SK-N-SH (cell line): ENCODE results near the gene PPHLN1. TPM values are rescaled to one million over a fixed set of nuclear protein-coding genes. Genes with fewer than 3 reads are reported as not detected.

Source experiments
- CTCF ChIA-PET: fragments of 300-600, 350-600 bp; formaldehyde crosslinking; extraction: SDS; loops from one replicate; lab custom pipeline; 2021; lab: Yijun Ruan, JAX
- POLR2A ChIA-PET: fragments of 350-600 bp; sonication (Branson Sonifier 250); formaldehyde crosslinking; extraction: SDS; loops from one replicate; lab custom pipeline; 2020; ENCODE audit warnings: antibody characterized with exemption, inconsistent platforms; lab: Yijun Ruan, JAX
- DNase-seq: peaks from one replicate; pipeline ENCODE4 v3.0.0; 2012
- H2AFZ ChIP-seq: fragments of 200-600 bp; sonication (generic); 2 replicates; pipeline ENCODE4 v1.8.1; 2016; ENCODE audit warnings: antibody characterized with exemption, mild to moderate bottlenecking, low read depth
- H3F3A ChIP-seq: fragments of 200-600 bp; sonication (generic); replicated peaks from 2 replicates; pipeline ENCODE3; 2016; ENCODE audit warnings: antibody characterized with exemption, mild to moderate bottlenecking; ENCODE audit not compliant: insufficient read depth
- H3K27ac ChIP-seq, 2 experiments: fragments of 200-500 bp in 1 of 2; fragments of 200-600 bp in 1 of 2; sonication (Bioruptor generic) in 1 of 2; sonication (generic), shearing (Covaris generic) in 1 of 2; 2 replicates each; pipeline versions ENCODE4 v1.5.1 to v1.6.1; 2014 to 2016; ENCODE audit warnings: low read depth in 2 of 2, inconsistent platforms in 1 of 2, low read length in 1 of 2, mild to moderate bottlenecking in 1 of 2, mixed read lengths in 1 of 2
- H3K27me3 ChIP-seq: fragments of 200-600 bp; sonication (generic), shearing (Covaris generic); 2 replicates; pipeline ENCODE4 v1.6.1; 2016; ENCODE audit warnings: mixed run types; ENCODE audit not compliant: insufficient read depth
- H3K36me3 ChIP-seq, 2 experiments: fragments of 200-500 bp in 1 of 2; fragments of 200-600 bp in 1 of 2; sonication (Bioruptor generic) in 1 of 2; sonication (generic) in 1 of 2; replicated peaks in 1 of 2; 2 replicates each; pipeline versions ENCODE3 to v1.5.1; 2014 to 2016; ENCODE audit warnings: low read length in 1 of 2, mild to moderate bottlenecking in 1 of 2; ENCODE audit not compliant: insufficient read depth in 2 of 2, control insufficient read depth in 1 of 2
- H3K4me1 ChIP-seq, 2 experiments: fragments of 200-500 bp in 1 of 2; fragments of 200-600 bp in 1 of 2; sonication (Bioruptor generic) in 1 of 2; sonication (generic), shearing (Covaris generic) in 1 of 2; 2 replicates each; pipeline versions ENCODE4 v1.5.1 to v1.6.1; 2014 to 2016; ENCODE audit warnings: low read depth in 1 of 2, low read length in 1 of 2, mixed run types in 1 of 2; ENCODE audit not compliant: insufficient read depth in 2 of 2, control insufficient read depth in 1 of 2
- H3K4me2 ChIP-seq: fragments of 200-600 bp; sonication (generic), shearing (Covaris generic); 2 replicates; pipeline ENCODE4 v1.6.1; 2017; ENCODE audit warnings: mixed run types
- H3K4me3 ChIP-seq, 2 experiments: fragments of 200-500 bp in 1 of 2; fragments of 200-600 bp in 1 of 2; sonication (Bioruptor generic) in 1 of 2; sonication (generic), shearing (Covaris generic) in 1 of 2; 2 replicates each; pipeline versions ENCODE4 v1.5.1 to v1.8.1; 2014 to 2016; ENCODE audit warnings: low read depth in 2 of 2, inconsistent platforms in 1 of 2, low read length in 1 of 2, mild to moderate bottlenecking in 1 of 2, mixed read lengths in 1 of 2, moderate library complexity in 1 of 2
- H3K79me2 ChIP-seq: fragments of 200-600 bp; sonication (generic); 2 replicates; pipeline ENCODE4 v1.8.1; 2017; ENCODE audit warnings: mild to moderate bottlenecking; ENCODE audit not compliant: insufficient read depth
- H3K9ac ChIP-seq: fragments of 200-600 bp; sonication (generic); 2 replicates; pipeline ENCODE4 v1.6.1; 2017; ENCODE audit warnings: mixed run types
- H3K9me2 ChIP-seq: fragments of 200-600 bp; sonication (generic); 2 replicates; pipeline ENCODE4 v1.6.1; 2017; ENCODE audit warnings: mixed run types
- H3K9me3 ChIP-seq: fragments of 200-600 bp; sonication (generic); 2 replicates; pipeline ENCODE4 v1.6.1; 2017; ENCODE audit warnings: mixed run types, mild to moderate bottlenecking, moderate library complexity
- H4K20me1 ChIP-seq: fragments of 200-600 bp; sonication (generic); 2 replicates; pipeline ENCODE4 v1.6.1; 2017; ENCODE audit warnings: mild to moderate bottlenecking, mixed run types; ENCODE audit not compliant: insufficient read depth
- ELF1 ChIP-seq: IDR thresholded peaks from 2 replicates; pipeline ENCODE4 v1.4.0; 2012
- FOSL2 ChIP-seq: IDR thresholded peaks from 2 replicates; pipeline ENCODE4 v1.4.0; 2012; ENCODE audit warnings: low read depth, mild to moderate bottlenecking, moderate library complexity, borderline replicate concordance
- FOXJ3 ChIP-seq: sonication (generic); formaldehyde crosslinking; IDR thresholded peaks from 2 replicates; pipeline ENCODE4 v1.5.1; 2020; ENCODE audit warnings: mild to moderate bottlenecking, missing genetic modification reagents
- FOXM1 ChIP-seq: IDR thresholded peaks from 2 replicates; pipeline ENCODE4 v1.4.0; 2012; ENCODE audit warnings: low read depth, mild to moderate bottlenecking
- GABPA ChIP-seq: IDR thresholded peaks from 2 replicates; pipeline ENCODE4 v1.4.0; 2012; ENCODE audit warnings: low read depth, mild to moderate bottlenecking
- MAX ChIP-seq: IDR thresholded peaks from 2 replicates; pipeline ENCODE4 v1.4.0; 2012; ENCODE audit warnings: low read depth
- MEF2A ChIP-seq: IDR thresholded peaks from 2 replicates; pipeline ENCODE4 v1.4.0; 2012; ENCODE audit warnings: low read depth, borderline replicate concordance
- NFIC ChIP-seq: IDR thresholded peaks from 2 replicates; pipeline ENCODE4 v1.4.0; 2012; ENCODE audit warnings: borderline replicate concordance
- NRF1 ChIP-seq: IDR thresholded peaks from 2 replicates; pipeline ENCODE4 v1.6.1; 2012; ENCODE audit warnings: low read depth, mild to moderate bottlenecking, low read length
- POLR2AphosphoS5 ChIP-seq: IDR thresholded peaks from 2 replicates; pipeline ENCODE4 v1.6.1; 2012; ENCODE audit warnings: low read depth, low read length
- RFX5 ChIP-seq: IDR thresholded peaks from 2 replicates; pipeline ENCODE4 v1.6.1; 2012; ENCODE audit warnings: mild to moderate bottlenecking, improper control_type of control experiment, low read length
- TAF1 ChIP-seq: IDR thresholded peaks from 2 replicates; pipeline ENCODE4 v1.6.1; 2012; ENCODE audit warnings: low read depth, mild to moderate bottlenecking, low read length, moderate library complexity, borderline replicate concordance
- TEAD4 ChIP-seq: IDR thresholded peaks from 2 replicates; pipeline ENCODE4 v1.4.0; 2012; ENCODE audit warnings: mild to moderate bottlenecking, borderline replicate concordance; ENCODE audit not compliant: insufficient read depth
- USF1 ChIP-seq: IDR thresholded peaks from 2 replicates; pipeline ENCODE4 v1.4.0; 2012; ENCODE audit warnings: low read depth, borderline replicate concordance
- WGBS: methylation state at CpG from one replicate; pipeline ENCODE4 v1.1.6; 2017; ENCODE audit warnings: low lambda C conversion rate; 5-methylcytosine and 5-hydroxymethylcytosine counted together
- polyA plus RNA-seq, 3 experiments: library from polyadenylated mRNA; depleted of rRNA; stranded (reverse); fragments of >200 nt; gene quantifications; 2 replicates each; pipeline ENCODE4 v1.2.3, GENCODE V29; 2012
- TF ChIP-seq, protein P1 (sequence below): fragments of 150-350 bp; IDR thresholded peaks from 2 replicates; pipeline ENCODE4 v1.6.1; 2017; ENCODE audit warnings: antibody characterized with exemption, low read length, low read depth, borderline replicate concordance
- TF ChIP-seq, protein P2 (sequence below): fragments of 150-350 bp; IDR thresholded peaks from 2 replicates; pipeline ENCODE4 v1.6.1; 2016; ENCODE audit warnings: mild to moderate bottlenecking, low read depth, low read length
- TF ChIP-seq, protein P3 (sequence below): IDR thresholded peaks from 2 replicates; pipeline ENCODE4 v1.4.0; 2012; ENCODE audit warnings: low read depth, borderline replicate concordance

The PPHLN1 gene
- polyA plus RNA-seq, 1 of the 3 experiments (the other 2 are of a cell fraction), result 55.4 TPM

DNA sequence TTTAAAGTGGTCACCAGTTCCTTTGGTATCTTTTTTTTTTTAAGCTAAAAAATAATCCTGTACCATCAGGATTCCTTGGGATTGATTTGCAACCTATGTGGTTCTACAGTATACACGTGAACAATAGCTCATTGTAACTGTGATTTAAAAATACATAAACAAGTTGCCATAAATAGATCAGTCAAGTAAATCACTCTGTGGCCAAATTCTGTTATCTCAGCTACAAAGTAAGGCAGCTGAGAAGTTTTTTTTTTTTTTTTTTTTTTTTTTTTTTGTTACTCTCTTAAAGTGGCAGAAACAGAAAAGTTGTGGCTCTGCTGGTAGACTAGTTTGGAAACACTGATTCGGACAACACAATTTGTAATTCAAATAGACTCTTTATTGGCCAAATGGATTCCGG is 159.0 kb downstream of the PPHLN1 start:
- H3K9ac ChIP-seq, result no peak overlapping the region
- H3K4me3 ChIP-seq, result no peak overlapping the region
- no peak for DNase-seq
- H3K4me2 ChIP-seq, result no peak overlapping the region
- H3K27ac ChIP-seq, result no peak overlapping the region
- no peaks in the 10 kb centered on the region for H3K79me2 ChIP-seq
- no peaks in the 10 kb centered on the region for H3K36me3 ChIP-seq
- H3K27me3 ChIP-seq, result peaks cover 13% of the 10 kb centered on the region; the same call in 1 of the 2 replicates
- H3K4me1 ChIP-seq, result peaks cover 0 to 14% of the 10 kb centered on the region in 2 experiments; a peak in 2 of 4 replicates
- no peak overlapping the region for H2AFZ ChIP-seq
- H4K20me1 ChIP-seq, result no peaks in the 10 kb centered on the region
- peaks cover 3% of the 10 kb centered on the region for H3F3A ChIP-seq
- ChIA-PET POLR2A (no interaction called here), CTCF (interaction anchor here (0.5 to 7.4 kb wide), 6 partner anchors 23 to 797 kb away, joined by 3 to 206 read pairs (median 20); no protein-coding TSS in a partner anchor)
- H3K9me2 ChIP-seq, result no peaks in the 10 kb centered on the region
- WGBS, result 85% methylated on average over 3 of the region's 3 CpGs
- TF ChIP-seq MAX, result no peak
- TF ChIP-seq GABPA, result no peak
- TF ChIP-seq, protein P1, sequence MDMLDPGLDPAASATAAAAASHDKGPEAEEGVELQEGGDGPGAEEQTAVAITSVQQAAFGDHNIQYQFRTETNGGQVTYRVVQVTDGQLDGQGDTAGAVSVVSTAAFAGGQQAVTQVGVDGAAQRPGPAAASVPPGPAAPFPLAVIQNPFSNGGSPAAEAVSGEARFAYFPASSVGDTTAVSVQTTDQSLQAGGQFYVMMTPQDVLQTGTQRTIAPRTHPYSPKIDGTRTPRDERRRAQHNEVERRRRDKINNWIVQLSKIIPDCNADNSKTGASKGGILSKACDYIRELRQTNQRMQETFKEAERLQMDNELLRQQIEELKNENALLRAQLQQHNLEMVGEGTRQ, result no peak
- no peak for TF ChIP-seq TEAD4
- no peak for TF ChIP-seq TAF1
- no peak for TF ChIP-seq FOXJ3
- TF ChIP-seq RFX5, result no peak
- no peak for TF ChIP-seq USF1
- no peak for TF ChIP-seq ELF1
- no peak for TF ChIP-seq POLR2AphosphoS5
- TF ChIP-seq, protein P2, sequence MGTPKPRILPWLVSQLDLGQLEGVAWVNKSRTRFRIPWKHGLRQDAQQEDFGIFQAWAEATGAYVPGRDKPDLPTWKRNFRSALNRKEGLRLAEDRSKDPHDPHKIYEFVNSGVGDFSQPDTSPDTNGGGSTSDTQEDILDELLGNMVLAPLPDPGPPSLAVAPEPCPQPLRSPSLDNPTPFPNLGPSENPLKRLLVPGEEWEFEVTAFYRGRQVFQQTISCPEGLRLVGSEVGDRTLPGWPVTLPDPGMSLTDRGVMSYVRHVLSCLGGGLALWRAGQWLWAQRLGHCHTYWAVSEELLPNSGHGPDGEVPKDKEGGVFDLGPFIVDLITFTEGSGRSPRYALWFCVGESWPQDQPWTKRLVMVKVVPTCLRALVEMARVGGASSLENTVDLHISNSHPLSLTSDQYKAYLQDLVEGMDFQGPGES, result no peak
- TF ChIP-seq FOXM1, result no peak
- no peak for TF ChIP-seq NFIC
- no peak for TF ChIP-seq MEF2A
- TF ChIP-seq FOSL2, result no peak
- no peak for TF ChIP-seq NRF1
- TF ChIP-seq, protein P3, sequence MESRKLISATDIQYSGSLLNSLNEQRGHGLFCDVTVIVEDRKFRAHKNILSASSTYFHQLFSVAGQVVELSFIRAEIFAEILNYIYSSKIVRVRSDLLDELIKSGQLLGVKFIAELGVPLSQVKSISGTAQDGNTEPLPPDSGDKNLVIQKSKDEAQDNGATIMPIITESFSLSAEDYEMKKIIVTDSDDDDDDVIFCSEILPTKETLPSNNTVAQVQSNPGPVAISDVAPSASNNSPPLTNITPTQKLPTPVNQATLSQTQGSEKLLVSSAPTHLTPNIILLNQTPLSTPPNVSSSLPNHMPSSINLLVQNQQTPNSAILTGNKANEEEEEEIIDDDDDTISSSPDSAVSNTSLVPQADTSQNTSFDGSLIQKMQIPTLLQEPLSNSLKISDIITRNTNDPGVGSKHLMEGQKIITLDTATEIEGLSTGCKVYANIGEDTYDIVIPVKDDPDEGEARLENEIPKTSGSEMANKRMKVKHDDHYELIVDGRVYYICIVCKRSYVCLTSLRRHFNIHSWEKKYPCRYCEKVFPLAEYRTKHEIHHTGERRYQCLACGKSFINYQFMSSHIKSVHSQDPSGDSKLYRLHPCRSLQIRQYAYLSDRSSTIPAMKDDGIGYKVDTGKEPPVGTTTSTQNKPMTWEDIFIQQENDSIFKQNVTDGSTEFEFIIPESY, result no peak
- H3K9me3 ChIP-seq, result no peaks in the 10 kb centered on the region
